BLaER1 treated with 17β-estradiol and CSF1 and Interleukin-3, amounts not matched to agents 10 nM and 100 nM (cell line): ENCODE measurements around the gene MYO5B.
A peak's percentile ranks its signal among the peaks of the same experiment; 100 is the strongest.

Source experiments
- H3K27ac ChIP-seq, 11 experiments: shearing (Covaris generic); formaldehyde crosslinking; 2 replicates each; pipeline ENCODE4 v1.8.1; 2022
- H3K27me3 ChIP-seq, 11 experiments: shearing (Covaris generic); formaldehyde crosslinking; 2 replicates each; pipeline ENCODE4 v1.8.1; 2022
- H3K36me3 ChIP-seq, 11 experiments: shearing (Covaris generic); formaldehyde crosslinking; 2 replicates each; pipeline ENCODE4 v1.8.1; 2022
- H3K4me1 ChIP-seq, 10 experiments: shearing (Covaris generic); formaldehyde crosslinking; 2 replicates each; pipeline ENCODE4 v1.8.1; 2022
- H3K4me2 ChIP-seq, 11 experiments: shearing (Covaris generic); formaldehyde crosslinking; 2 replicates each; pipeline ENCODE4 v1.8.1; 2022
- H3K4me3 ChIP-seq, 10 experiments: shearing (Covaris generic); formaldehyde crosslinking; 2 replicates each; pipeline ENCODE4 v1.8.1; 2022
- H3K9ac ChIP-seq, 11 experiments: shearing (Covaris generic); formaldehyde crosslinking; 2 replicates each; pipeline ENCODE4 v1.8.1; 2022
- H3K9me3 ChIP-seq, 11 experiments: shearing (Covaris generic); formaldehyde crosslinking; replicated peaks in 1 of 11; 2 replicates each; pipeline ENCODE4 v1.8.1; 2022
- H4K20me1 ChIP-seq, 11 experiments: shearing (Covaris generic); formaldehyde crosslinking; 2 replicates each; pipeline ENCODE4 v1.8.1; 2022
- Cebpa-rat ChIP-seq, 11 experiments: shearing (Covaris generic); IDR thresholded peaks; 2 replicates each; pipeline ENCODE4 v1.8.1; 2022

MYO5B gene

GRCh38 chr18:50126471-50126870 is 68.5 kb downstream of the MYO5B start:
- H3K36me3 ChIP-seq, result no peaks in the 10 kb centered on the region
- TF ChIP-seq Cebpa-rat (IDR thresholded peaks at IDR 0.05), result no peak
- no peaks in the 10 kb centered on the region for H4K20me1 ChIP-seq
- H3K27me3 ChIP-seq, result no peaks in the 10 kb centered on the region
- H3K4me1 ChIP-seq, result peaks cover 0 to 7% (median 0%) of the 10 kb centered on the region in 10 experiments; a peak in 2 of 20 replicates
- no peaks in the 10 kb centered on the region for H3K9me3 ChIP-seq
- no peak overlapping the region for H3K9ac ChIP-seq
- peak overlapping the region in 1 of 11 experiments; percentile 7; a peak in 1 of 22 replicates for H3K4me2 ChIP-seq
- H3K4me3 ChIP-seq, result no peak overlapping the region
- no peak overlapping the region for H3K27ac ChIP-seq

GRCh38 chr18:50125456-50125855 is 69.5 kb downstream of the MYO5B start:
- Histone ChIP-seq H4K20me1 (no peaks in the 10 kb centered on the region), H3K9me3 (no peaks in the 10 kb centered on the region), H3K36me3 (no peaks in the 10 kb centered on the region), H3K4me3 (no peak overlapping the region), H3K9ac (no peak overlapping the region), H3K27ac (no peak overlapping the region), H3K4me2 (no peak overlapping the region), H3K4me1 (peaks cover 0 to 7% (median 0%) of the 10 kb centered on the region in 10 experiments; a peak in 2 of 20 replicates), H3K27me3 (no peaks in the 10 kb centered on the region)
- no peak for TF ChIP-seq Cebpa-rat (IDR thresholded peaks at IDR 0.05)

GRCh38 chr18:50119296-50119695 is 75.7 kb downstream of the MYO5B start:
- H3K4me3 ChIP-seq, result no peak overlapping the region
- no peak overlapping the region for H3K9ac ChIP-seq
- H3K4me1 ChIP-seq, result no peaks in the 10 kb centered on the region
- H4K20me1 ChIP-seq, result no peaks in the 10 kb centered on the region
- no peaks in the 10 kb centered on the region for H3K27me3 ChIP-seq
- no peaks in the 10 kb centered on the region for H3K9me3 ChIP-seq
- TF ChIP-seq Cebpa-rat (IDR thresholded peaks at IDR 0.05), result no peak
- no peak overlapping the region for H3K27ac ChIP-seq
- H3K4me2 ChIP-seq, result no peak overlapping the region
- no peaks in the 10 kb centered on the region for H3K36me3 ChIP-seq

GRCh38 chr18:50117863-50118262 is 77.1 kb downstream of the MYO5B start:
- Histone ChIP-seq H3K27me3 (no peaks in the 10 kb centered on the region), H3K27ac (no peak overlapping the region), H3K9ac (no peak overlapping the region), H3K4me1 (no peaks in the 10 kb centered on the region), H3K4me3 (no peak overlapping the region), H3K36me3 (no peaks in the 10 kb centered on the region), H4K20me1 (no peaks in the 10 kb centered on the region), H3K9me3 (no peaks in the 10 kb centered on the region), H3K4me2 (no peak overlapping the region)
- TF ChIP-seq Cebpa-rat (IDR thresholded peaks at IDR 0.05), result no peak

GRCh38 chr18:50115095-50115494 is 79.9 kb downstream of the MYO5B start:
- H3K9me3 ChIP-seq, result no peaks in the 10 kb centered on the region
- TF ChIP-seq Cebpa-rat (IDR thresholded peaks at IDR 0.05), result no peak

GRCh38 chr18:50114448-50114847 is 80.5 kb downstream of the MYO5B start:
- Histone ChIP-seq H3K4me3 (no peak overlapping the region), H3K4me1 (no peaks in the 10 kb centered on the region), H3K27ac (no peak overlapping the region), H3K4me2 (no peak overlapping the region), H3K27me3 (no peaks in the 10 kb centered on the region), H3K9me3 (no peaks in the 10 kb centered on the region), H3K9ac (no peak overlapping the region), H3K36me3 (no peaks in the 10 kb centered on the region), H4K20me1 (no peaks in the 10 kb centered on the region)
- no peak for TF ChIP-seq Cebpa-rat (IDR thresholded peaks at IDR 0.05)

More at GRCh38 chr18:50115095-50115494, 79.9 kb downstream of the MYO5B start:
- Histone ChIP-seq H4K20me1 (no peaks in the 10 kb centered on the region), H3K4me2 (no peak overlapping the region), H3K9ac (no peak overlapping the region), H3K27ac (no peak overlapping the region), H3K27me3 (no peaks in the 10 kb centered on the region), H3K4me3 (no peak overlapping the region), H3K36me3 (no peaks in the 10 kb centered on the region), H3K4me1 (no peaks in the 10 kb centered on the region)

GRCh38 chr18:50113726-50114125 is 81.2 kb downstream of the MYO5B start:
- no peaks in the 10 kb centered on the region for H4K20me1 ChIP-seq
- no peak overlapping the region for H3K4me3 ChIP-seq
- no peaks in the 10 kb centered on the region for H3K4me1 ChIP-seq
- H3K27me3 ChIP-seq, result no peaks in the 10 kb centered on the region
- no peak for TF ChIP-seq Cebpa-rat (IDR thresholded peaks at IDR 0.05)
- no peak overlapping the region for H3K27ac ChIP-seq
- H3K36me3 ChIP-seq, result no peaks in the 10 kb centered on the region
- H3K4me2 ChIP-seq, result no peak overlapping the region
- H3K9ac ChIP-seq, result no peak overlapping the region
- no peaks in the 10 kb centered on the region for H3K9me3 ChIP-seq

- Histone ChIP-seq H3K4me1 (no peaks in the 10 kb centered on the region), H3K9ac (no peak overlapping the region)
- TF ChIP-seq Cebpa-rat (IDR thresholded peaks at IDR 0.05), result no peak
Observed at GRCh38 chr18:50111398-50111797, 83.5 kb downstream of the MYO5B start.

GRCh38 chr18:50107468-50107977 is 87.4 kb downstream of the MYO5B start:
- TF ChIP-seq Cebpa-rat (IDR thresholded peaks at IDR 0.05), result no peak
- H3K9ac ChIP-seq, result no peak overlapping the region
- H3K4me1 ChIP-seq, result no peaks in the 10 kb centered on the region
- H3K27ac ChIP-seq, result no peak overlapping the region
- H3K4me3 ChIP-seq, result no peak overlapping the region
- H3K9me3 ChIP-seq, result no peaks in the 10 kb centered on the region
- H4K20me1 ChIP-seq, result no peaks in the 10 kb centered on the region
- no peaks in the 10 kb centered on the region for H3K27me3 ChIP-seq
- no peaks in the 10 kb centered on the region for H3K36me3 ChIP-seq
- no peak overlapping the region for H3K4me2 ChIP-seq

More at GRCh38 chr18:50111398-50111797, 83.5 kb downstream of the MYO5B start:
- H3K27ac ChIP-seq, result no peak overlapping the region
- H3K36me3 ChIP-seq, result no peaks in the 10 kb centered on the region
- H4K20me1 ChIP-seq, result no peaks in the 10 kb centered on the region
- no peak overlapping the region for H3K4me3 ChIP-seq
- H3K4me2 ChIP-seq, result no peak overlapping the region
- no peaks in the 10 kb centered on the region for H3K9me3 ChIP-seq
- no peaks in the 10 kb centered on the region for H3K27me3 ChIP-seq

GRCh38 chr18:50105027-50105426 is 89.9 kb downstream of the MYO5B start:
- Histone ChIP-seq H3K27ac (no peak overlapping the region), H3K4me2 (no peak overlapping the region), H4K20me1 (no peaks in the 10 kb centered on the region), H3K9ac (no peak overlapping the region), H3K27me3 (no peaks in the 10 kb centered on the region), H3K36me3 (no peaks in the 10 kb centered on the region), H3K9me3 (no peaks in the 10 kb centered on the region), H3K4me3 (no peak overlapping the region), H3K4me1 (no peaks in the 10 kb centered on the region)
- TF ChIP-seq Cebpa-rat (IDR thresholded peaks at IDR 0.05), result no peak
